Measurements from ENCODE around the gene OSBP2.

OSBP2 gene

DNA sequence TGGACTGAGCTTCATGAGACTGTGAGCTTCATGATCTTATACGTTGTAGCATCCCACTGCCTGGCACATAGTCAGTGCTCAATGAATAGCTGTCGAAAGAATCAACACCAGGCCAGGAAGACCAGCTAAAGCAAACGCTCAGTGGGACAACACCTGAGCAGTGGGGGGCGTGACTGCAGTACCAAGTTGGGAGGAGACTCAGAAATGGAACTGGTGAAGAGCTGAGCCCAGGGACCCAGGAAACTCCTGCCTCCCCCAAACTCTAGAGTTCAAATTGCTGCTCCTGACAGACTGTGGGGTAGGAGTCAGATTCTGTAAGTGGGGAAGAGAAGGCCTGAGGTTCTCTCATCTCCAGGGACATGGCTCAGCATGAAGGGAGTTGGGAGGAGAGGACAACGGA lies 214.6 kb downstream of the OSBP2 start:
- TF ChIP-seq ZFX (IDR thresholded peaks at IDR 0.05; ENCODE audit: borderline replicate concordance) (no peak), CTCF (IDR thresholded peaks at IDR 0.05) (no peak)
- H3K27ac ChIP-seq, result no peak overlapping the region

DNA sequence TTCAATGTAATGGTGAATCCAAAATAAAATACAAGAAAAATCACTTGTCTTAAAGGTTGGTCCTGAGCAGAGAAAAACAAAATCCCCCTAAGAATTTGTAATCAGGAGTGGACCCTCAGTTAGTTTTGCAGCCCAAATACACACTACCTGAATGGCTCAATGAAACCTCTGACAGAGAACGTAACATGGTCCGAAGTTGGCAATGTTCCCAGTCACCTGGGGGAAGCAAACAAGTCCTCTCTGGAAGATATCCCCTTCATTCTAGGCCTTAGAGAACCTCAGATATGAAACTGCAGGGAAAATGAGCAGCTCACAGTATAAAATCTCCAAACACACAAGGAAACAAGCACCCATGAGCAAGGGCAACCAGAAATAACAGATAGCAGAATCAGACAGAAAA lies 215.7 kb downstream of the OSBP2 start:
- H3K27ac ChIP-seq, result no peak overlapping the region
- TF ChIP-seq ZFX (IDR thresholded peaks at IDR 0.05; ENCODE audit: borderline replicate concordance) (no peak), CTCF (IDR thresholded peaks at IDR 0.05) (no peak)

DNA sequence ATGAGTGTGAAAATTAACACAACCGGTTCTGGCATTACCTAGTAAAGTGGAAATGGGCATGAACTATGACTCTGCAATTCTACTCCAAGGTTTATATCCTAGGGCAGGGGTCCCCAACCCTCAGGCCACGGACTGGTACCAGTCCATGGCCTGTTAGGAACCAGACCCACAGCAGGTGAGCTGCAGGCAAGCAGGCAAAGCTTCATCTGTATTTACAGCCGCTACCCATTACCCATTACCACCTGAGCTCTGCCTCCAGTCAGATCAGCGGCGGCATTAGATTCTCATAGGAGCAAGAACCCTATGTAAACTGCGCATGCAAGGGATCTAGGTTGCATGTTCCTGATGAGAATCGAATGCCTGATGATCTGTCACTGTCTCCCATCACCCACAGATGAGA lies 224.1 kb downstream of the OSBP2 start:
- TF ChIP-seq ZFX (IDR thresholded peaks at IDR 0.05; ENCODE audit: borderline replicate concordance) (no peak), CTCF (IDR thresholded peaks at IDR 0.05) (no peak)
- no peak overlapping the region for H3K27ac ChIP-seq

- no peak overlapping the region for H3K27ac ChIP-seq
- TF ChIP-seq ZFX (IDR thresholded peaks at IDR 0.05; ENCODE audit: borderline replicate concordance) (no peak), CTCF (IDR thresholded peaks at IDR 0.05) (no peak)
These were observed 225.3 kb downstream of the OSBP2 start for GRCh38 chr22:30919973-30920372.

- H3K27ac ChIP-seq, result no peak overlapping the region
- TF ChIP-seq ZFX (IDR thresholded peaks at IDR 0.05; ENCODE audit: borderline replicate concordance), result no peak
- peak; percentile 96 for TF ChIP-seq CTCF (IDR thresholded peaks at IDR 0.05)
These were observed 225.7 kb downstream of the OSBP2 start for GRCh38 chr22:30920407-30920806.

DNA sequence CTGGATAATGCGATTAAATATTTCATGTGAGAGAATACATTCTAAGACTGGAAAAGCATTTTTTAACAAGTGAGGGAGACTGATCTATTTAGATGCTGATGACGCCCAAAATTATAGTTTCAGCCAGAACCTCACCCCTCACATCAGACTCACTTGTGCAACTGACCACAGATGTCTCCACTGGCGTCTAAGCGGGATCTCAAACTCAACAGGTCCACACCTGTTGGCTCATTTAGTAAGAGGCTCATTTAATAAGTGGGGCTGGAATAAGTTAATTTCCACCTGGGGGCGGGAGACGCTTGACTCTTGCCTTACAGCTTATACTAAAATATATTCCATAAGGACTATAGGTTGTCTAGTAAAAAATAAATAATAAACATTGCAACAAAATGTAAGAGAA lies 226.4 kb downstream of the OSBP2 start:
- H3K27ac ChIP-seq, result peak overlapping the region; percentile 86

GRCh38 chr22:30922151-30922611 lies 227.5 kb downstream of the OSBP2 start:
- peak overlapping the region; percentile 86 for H3K27ac ChIP-seq
- TF ChIP-seq CTCF (IDR thresholded peaks at IDR 0.05) (0 out of 2 replicates have a peak, but pooled peaks have one; percentile 2), ZFX (IDR thresholded peaks at IDR 0.05; ENCODE audit: borderline replicate concordance) (no peak)

More for the DNA sequence above, 226.4 kb downstream of the OSBP2 start:
- TF ChIP-seq ZFX (IDR thresholded peaks at IDR 0.05; ENCODE audit: borderline replicate concordance) (no peak), CTCF (IDR thresholded peaks at IDR 0.05) (no peak)

All from 22Rv1 (cell line).